ENCODE data around the gene NUP210. TPM values are rescaled to one million over a fixed set of nuclear protein-coding genes. Genes with fewer than 3 reads are reported as not detected.

Gene NUP210
- total and polyA plus RNA-seq, 2 of the 13 experiments (the other 11 are each of a cell fraction or from before 2014, with no cell fraction given): 31.6 to 35.2 TPM

GRCh38 chr3:13461169-13462124 lies 41.3 kb upstream of the NUP210 start (continued):
- TF ChIP-seq, protein P1, sequence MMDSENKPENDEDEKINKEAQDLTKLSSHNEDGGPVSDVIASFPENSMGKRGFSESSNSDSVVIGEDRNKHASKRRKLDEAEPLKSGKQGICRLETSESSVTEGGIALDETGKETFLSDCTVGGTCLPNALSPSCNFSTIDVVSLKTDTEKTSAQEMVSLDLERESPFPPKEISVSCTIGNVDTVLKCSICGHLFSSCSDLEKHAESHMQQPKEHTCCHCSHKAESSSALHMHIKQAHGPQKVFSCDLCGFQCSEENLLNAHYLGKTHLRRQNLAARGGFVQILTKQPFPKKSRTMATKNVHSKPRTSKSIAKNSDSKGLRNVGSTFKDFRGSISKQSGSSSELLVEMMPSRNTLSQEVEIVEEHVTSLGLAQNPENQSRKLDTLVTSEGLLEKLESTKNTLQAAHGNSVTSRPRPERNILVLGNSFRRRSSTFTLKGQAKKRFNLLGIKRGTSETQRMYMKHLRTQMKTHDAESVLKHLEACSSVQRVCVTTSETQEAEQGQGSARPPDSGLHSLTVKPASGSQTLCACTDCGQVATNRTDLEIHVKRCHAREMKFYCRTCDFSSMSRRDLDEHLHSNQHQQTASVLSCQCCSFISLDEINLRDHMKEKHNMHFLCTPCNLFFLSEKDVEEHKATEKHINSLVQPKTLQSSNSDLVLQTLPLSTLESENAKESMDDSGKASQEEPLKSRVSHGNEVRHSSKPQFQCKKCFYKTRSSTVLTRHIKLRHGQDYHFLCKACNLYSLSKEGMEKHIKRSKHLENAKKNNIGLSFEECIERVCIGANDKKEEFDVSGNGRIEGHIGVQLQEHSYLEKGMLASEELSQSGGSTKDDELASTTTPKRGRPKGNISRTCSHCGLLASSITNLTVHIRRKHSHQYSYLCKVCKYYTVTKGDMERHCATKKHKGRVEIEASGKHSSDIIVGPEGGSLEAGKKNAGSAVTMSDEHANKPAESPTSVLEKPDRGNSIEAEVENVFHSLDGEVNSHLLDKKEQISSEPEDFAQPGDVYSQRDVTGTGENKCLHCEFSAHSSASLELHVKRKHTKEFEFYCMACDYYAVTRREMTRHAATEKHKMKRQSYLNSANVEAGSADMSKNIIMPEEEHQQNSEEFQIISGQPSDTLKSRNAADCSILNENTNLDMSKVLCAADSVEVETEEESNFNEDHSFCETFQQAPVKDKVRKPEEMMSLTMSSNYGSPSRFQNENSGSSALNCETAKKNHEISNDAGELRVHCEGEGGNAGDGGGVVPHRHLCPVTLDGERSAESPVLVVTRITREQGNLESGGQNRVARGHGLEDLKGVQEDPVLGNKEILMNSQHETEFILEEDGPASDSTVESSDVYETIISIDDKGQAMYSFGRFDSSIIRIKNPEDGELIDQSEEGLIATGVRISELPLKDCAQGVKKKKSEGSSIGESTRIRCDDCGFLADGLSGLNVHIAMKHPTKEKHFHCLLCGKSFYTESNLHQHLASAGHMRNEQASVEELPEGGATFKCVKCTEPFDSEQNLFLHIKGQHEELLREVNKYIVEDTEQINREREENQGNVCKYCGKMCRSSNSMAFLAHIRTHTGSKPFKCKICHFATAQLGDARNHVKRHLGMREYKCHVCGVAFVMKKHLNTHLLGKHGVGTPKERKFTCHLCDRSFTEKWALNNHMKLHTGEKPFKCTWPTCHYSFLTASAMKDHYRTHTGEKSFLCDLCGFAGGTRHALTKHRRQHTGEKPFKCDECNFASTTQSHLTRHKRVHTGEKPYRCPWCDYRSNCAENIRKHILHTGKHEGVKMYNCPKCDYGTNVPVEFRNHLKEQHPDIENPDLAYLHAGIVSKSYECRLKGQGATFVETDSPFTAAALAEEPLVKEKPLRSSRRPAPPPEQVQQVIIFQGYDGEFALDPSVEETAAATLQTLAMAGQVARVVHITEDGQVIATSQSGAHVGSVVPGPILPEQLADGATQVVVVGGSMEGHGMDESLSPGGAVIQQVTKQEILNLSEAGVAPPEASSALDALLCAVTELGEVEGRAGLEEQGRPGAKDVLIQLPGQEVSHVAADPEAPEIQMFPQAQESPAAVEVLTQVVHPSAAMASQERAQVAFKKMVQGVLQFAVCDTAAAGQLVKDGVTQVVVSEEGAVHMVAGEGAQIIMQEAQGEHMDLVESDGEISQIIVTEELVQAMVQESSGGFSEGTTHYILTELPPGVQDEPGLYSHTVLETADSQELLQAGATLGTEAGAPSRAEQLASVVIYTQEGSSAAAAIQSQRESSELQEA (CRISPR knock-in tag; IDR thresholded peaks at IDR 0.05; ENCODE audit: not compliant biosample characterization): peak; percentile 61
- TF ChIP-seq KAT8 (CRISPR knock-in tag; IDR thresholded peaks at IDR 0.05): peak; percentile 80
- peak; percentile 82; the same call in 1 of the 2 replicates for TF ChIP-seq SP140L (CRISPR knock-in tag; IDR thresholded peaks at IDR 0.05; ENCODE audit: borderline replicate concordance)
- no peak for TF ChIP-seq ZFP1 (CRISPR knock-in tag; IDR thresholded peaks at IDR 0.05)
- TF ChIP-seq NR2F1 (CRISPR knock-in tag; IDR thresholded peaks at IDR 0.05): peak in 1 of 2 experiments; percentile 38; a peak in 1 of 4 replicates
- TF ChIP-seq, protein P2, sequence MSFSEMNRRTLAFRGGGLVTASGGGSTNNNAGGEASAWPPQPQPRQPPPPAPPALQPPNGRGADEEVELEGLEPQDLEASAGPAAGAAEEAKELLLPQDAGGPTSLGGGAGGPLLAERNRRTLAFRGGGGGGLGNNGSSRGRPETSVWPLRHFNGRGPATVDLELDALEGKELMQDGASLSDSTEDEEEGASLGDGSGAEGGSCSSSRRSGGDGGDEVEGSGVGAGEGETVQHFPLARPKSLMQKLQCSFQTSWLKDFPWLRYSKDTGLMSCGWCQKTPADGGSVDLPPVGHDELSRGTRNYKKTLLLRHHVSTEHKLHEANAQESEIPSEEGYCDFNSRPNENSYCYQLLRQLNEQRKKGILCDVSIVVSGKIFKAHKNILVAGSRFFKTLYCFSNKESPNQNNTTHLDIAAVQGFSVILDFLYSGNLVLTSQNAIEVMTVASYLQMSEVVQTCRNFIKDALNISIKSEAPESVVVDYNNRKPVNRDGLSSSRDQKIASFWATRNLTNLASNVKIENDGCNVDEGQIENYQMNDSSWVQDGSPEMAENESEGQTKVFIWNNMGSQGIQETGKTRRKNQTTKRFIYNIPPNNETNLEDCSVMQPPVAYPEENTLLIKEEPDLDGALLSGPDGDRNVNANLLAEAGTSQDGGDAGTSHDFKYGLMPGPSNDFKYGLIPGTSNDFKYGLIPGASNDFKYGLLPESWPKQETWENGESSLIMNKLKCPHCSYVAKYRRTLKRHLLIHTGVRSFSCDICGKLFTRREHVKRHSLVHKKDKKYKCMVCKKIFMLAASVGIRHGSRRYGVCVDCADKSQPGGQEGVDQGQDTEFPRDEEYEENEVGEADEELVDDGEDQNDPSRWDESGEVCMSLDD (CRISPR knock-in tag; IDR thresholded peaks at IDR 0.05; ENCODE audit: borderline replicate concordance): 0 out of 2 replicates have a peak, but pooled peaks have one; percentile 11
- peak; percentile 64; the same call in 1 of the 2 replicates for TF ChIP-seq SIN3A (IDR thresholded peaks at IDR 0.05; ENCODE audit: borderline replicate concordance, low read depth, low read length)
- TF ChIP-seq CC2D1A (CRISPR knock-in tag; IDR thresholded peaks at IDR 0.05): 0 out of 2 replicates have a peak, but pooled peaks have one; percentile 76
- no peak for TF ChIP-seq MZF1 (CRISPR knock-in tag; IDR thresholded peaks at IDR 0.05; ENCODE audit: borderline replicate concordance)
- peak; percentile 91 for TF ChIP-seq MNT (IDR thresholded peaks at IDR 0.05)
- TF ChIP-seq ZBTB21 (CRISPR knock-in tag; IDR thresholded peaks at IDR 0.05): no peak
- no peak for TF ChIP-seq ARID2 (CRISPR knock-in tag; IDR thresholded peaks at IDR 0.05; ENCODE audit: borderline replicate concordance)
- TF ChIP-seq ZNF317 (CRISPR knock-in tag; IDR thresholded peaks at IDR 0.05): peak; percentile 70; the same call in 1 of the 2 replicates
- TF ChIP-seq ZNF383 (CRISPR knock-in tag; IDR thresholded peaks at IDR 0.05; ENCODE audit: borderline replicate concordance): no peak
- TF ChIP-seq POLR2G (IDR thresholded peaks at IDR 0.05; ENCODE audit: low read depth, low read length): no peak

Data from HepG2 (cell line).